NCI-H2107 treated with DMSO at 0.1 percent for 48 hours (cell line): Measurements from ENCODE around the gene SLC4A1AP.
"Not testable (repeated sequence)": the region's sequence is repeated elsewhere in the genome, so short reads cannot be mapped to it uniquely, and the experiment has no call there.

Experiments
- DNase-seq: peaks from one replicate; lab custom pipeline; 2025; ENCODE audit not compliant: unreplicated experiment; lab: John Stamatoyannopoulos, UW

The SLC4A1AP gene

DNA sequence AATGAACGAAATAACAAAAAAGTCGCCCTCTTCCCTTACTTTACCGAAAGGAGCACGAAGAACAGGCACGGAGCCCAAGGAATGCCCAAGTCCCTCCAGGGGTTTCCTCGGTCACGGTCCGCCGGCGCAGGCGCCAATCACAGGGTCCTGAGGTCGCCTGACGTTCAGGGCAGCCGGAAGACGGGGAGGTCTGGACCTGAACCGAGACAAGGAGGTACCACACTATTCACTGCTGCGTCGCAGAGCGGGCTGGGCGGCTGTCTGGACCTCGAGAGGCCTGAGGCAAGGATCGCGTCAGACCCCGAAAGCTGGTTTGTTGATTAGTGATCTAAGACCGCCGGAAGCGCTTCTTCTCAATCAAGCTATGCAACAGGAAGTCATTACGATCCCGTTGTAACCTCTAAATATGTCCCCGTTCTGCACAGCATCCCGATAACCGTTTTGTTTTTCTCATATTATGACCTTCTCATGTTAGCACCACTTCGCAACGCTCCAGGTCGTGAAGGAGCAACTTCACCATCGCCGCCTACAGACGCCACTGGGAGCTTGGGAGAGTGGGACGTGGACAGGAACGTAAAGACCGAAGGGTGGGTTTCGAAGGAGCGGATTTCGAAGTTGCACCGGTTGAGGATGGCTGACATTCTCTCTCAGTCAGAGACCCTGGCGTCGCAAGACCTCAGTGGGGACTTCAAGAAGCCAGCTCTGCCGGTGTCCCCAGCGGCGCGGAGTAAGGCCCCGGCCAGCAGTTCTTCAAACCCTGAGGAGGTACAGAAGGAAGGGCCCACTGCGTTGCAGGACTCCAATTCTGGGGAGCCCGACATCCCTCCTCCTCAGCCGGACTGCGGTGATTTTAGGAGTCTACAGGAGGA is at the start of gene SLC4A1AP, which contains the start of gene SUPT7L:
SLC4A1AP (plus strand) TSS at position 605 of the 869 bp plus-strand sequence; CDS start at position 631, 26 bp downstream.
SUPT7L (minus strand) TSS at position 330 of the 869 bp plus-strand sequence. CDS start 1,422 bp downstream, outside the sequence.
- DNase-seq: peak; percentile 76

- no peak for DNase-seq
Observed at GRCh38 chr2:27613985-27614384, 49.7 kb upstream of the SLC4A1AP start.

GRCh38 chr2:27615316-27615715 is 48.4 kb upstream of the SLC4A1AP start:
- DNase-seq: no peak

GRCh38 chr2:27621524-27621923 is 42.2 kb upstream of the SLC4A1AP start:
- no peak for DNase-seq

GRCh38 chr2:27622921-27623384 is 40.7 kb upstream of the SLC4A1AP start:
- DNase-seq: no peak

- DNase-seq: no peak
Observed at GRCh38 chr2:27624943-27625342, 38.7 kb upstream of the SLC4A1AP start.

DNA sequence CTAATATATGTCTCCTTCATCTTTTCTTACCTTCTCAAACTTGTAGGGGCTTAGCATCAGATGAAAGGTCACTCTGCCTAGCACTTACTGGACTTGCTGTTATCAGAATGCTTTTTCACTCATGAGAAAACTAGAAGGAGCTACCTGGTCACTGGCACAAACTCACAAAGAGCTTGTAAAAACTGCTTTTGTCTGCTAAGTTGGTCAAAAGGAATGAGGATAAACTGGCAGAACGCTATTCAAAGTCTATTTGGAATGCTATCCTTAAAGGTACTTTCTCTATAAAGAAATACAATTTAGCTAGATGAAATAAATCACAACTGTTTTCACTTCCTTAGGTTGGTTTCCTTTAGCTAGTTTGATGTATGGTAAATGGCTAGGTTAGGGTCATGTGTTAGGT is 37.4 kb upstream of the SLC4A1AP start:
- DNase-seq: not testable (repeated sequence)

- not testable (repeated sequence) for DNase-seq
Observed at GRCh38 chr2:27626921-27627320, 36.8 kb upstream of the SLC4A1AP start.

- no peak for DNase-seq
Observed at GRCh38 chr2:27627963-27628766, 35.5 kb upstream of the SLC4A1AP start.

GRCh38 chr2:27628767-27629709 is 34.7 kb upstream of the SLC4A1AP start, which contains the start of the genes CCDC121 and GPN1:
CCDC121 (minus strand) TSS chr2:27629012; CDS start chr2:27627799, 1,213 bp downstream.
GPN1 (plus strand) TSS chr2:27629050; CDS start chr2:27629059, 9 bp downstream.
- peak; percentile 64 for DNase-seq

DNA sequence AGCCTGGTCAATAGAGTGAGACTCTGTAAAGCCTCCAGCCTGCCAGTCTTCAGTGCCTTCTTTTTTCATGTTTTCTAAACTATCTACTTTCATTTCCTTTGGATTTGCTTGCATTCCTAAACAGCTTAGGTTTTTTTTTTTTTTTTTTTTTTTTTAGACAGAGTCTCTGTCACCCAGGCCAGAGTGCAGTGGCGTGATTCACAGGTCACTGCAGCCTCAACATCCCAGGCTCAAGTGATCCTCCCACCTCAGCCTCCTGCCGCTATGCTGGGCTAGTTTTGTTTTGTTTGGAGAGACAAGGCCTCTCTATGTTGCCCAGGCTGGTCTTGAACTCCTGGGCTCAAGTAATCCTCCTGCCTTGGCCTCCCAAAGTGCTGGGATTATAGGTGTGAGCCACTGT is 33.4 kb upstream of the SLC4A1AP start:
- DNase-seq: not testable (repeated sequence)

GRCh38 chr2:27634291-27634690 is 29.4 kb upstream of the SLC4A1AP start:
- DNase-seq: no peak

GRCh38 chr2:27636766-27637165 is 26.9 kb upstream of the SLC4A1AP start:
- DNase-seq: no peak

- no peak for DNase-seq
Observed at GRCh38 chr2:27638037-27638637, 25.6 kb upstream of the SLC4A1AP start.

DNA sequence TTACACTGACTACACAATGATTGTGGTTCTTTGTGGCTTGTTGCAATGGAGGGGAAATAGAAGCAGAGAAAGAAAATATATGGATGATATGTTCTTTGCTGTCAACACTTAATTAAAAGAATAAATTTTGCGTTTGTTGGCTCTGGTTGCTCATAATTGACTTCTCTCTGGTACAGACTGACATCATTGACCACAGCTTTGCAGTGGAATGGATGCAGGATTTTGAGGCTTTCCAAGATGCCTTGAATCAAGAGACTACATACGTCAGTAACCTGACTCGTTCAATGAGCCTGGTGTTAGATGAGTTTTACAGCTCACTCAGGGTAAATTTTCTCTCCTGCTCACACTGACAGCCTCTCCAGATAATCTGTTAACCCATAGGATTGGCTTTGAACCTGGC is 25.0 kb upstream of the SLC4A1AP start:
- no peak for DNase-seq

GRCh38 chr2:27640722-27641245 is 22.9 kb upstream of the SLC4A1AP start:
- DNase-seq: no peak

- no peak for DNase-seq
Observed at GRCh38 chr2:27645197-27645596, 18.5 kb upstream of the SLC4A1AP start.

GRCh38 chr2:27647289-27647688 is 16.4 kb upstream of the SLC4A1AP start:
- DNase-seq: no peak

DNA sequence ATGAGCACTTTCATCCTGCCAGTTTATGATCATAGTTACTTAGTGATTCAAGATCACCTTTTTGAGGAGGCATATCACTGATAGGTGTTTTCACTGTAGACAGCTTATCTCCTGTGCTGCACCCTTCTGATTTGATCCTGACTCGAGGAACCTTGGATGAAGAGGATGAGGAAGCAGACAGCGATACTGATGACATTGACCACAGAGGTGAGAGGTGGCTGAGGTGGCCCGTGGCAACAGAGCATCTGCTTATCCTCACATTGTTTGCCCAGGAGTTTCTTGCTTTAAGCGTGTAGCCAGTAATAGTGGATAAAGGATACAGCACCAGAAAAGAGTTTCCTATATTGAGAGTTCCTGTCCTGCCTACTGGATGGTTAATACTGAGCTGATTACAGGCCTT is 16.0 kb upstream of the SLC4A1AP start:
- DNase-seq: no peak

GRCh38 chr2:27651056-27651455 is 12.6 kb upstream of the SLC4A1AP start:
- no peak for DNase-seq
